Right lobe of liver (tissue), 6 donors: ENCODE results near the gene CREM. TPM values are rescaled to one million over a fixed set of nuclear protein-coding genes. Genes with fewer than 3 reads are reported as not detected.

Experiments used
- ATAC-seq, 4 donors: fragments of 200-7000 bp; cut with Tn5 transposase; one replicate each; pipeline ENCODE4 v1.9.1; 2020; ENCODE audit warnings: mild to moderate bottlenecking in 4 of 4, moderate library complexity in 4 of 4
- DNase-seq, 3 donors: peaks; one replicate each; pipeline ENCODE4 v3.0.0-alpha.2; 2020
- H3K27ac ChIP-seq, 3 donors: fragments of 200-600 bp; one replicate each; pipeline ENCODE4 v1.8.0; 2022
- H3K27me3 ChIP-seq, 2 donors: fragments of 200-600 bp; one replicate each; pipeline ENCODE4 v1.8.0; 2022
- H3K36me3 ChIP-seq, 4 donors: fragments of 200-600 bp; sonication (generic) in 1 of 4; one replicate each; pipeline versions ENCODE4 v1.5.1 to v1.8.0; 2017 to 2022; ENCODE audit warnings: control low read depth in 1 of 4
- H3K4me1 ChIP-seq, 4 donors: fragments of 200-600 bp; sonication (generic) in 1 of 4; one replicate each; pipeline versions ENCODE4 v1.5.1 to v1.8.0; 2017 to 2022; ENCODE audit warnings: control low read depth in 1 of 4
- H3K4me3 ChIP-seq, 3 donors: fragments of 200-600 bp; one replicate each; pipeline ENCODE4 v1.8.0; 2022
- H3K9me3 ChIP-seq, 4 donors: fragments of 200-600 bp; sonication (generic) in 1 of 4; one replicate each; pipeline versions ENCODE4 v1.5.1 to v1.8.0; 2017 to 2022; ENCODE audit warnings: control low read depth in 1 of 4
- CTCF ChIP-seq, 4 donors: fragments of 200-600 bp in 3 of 4; fragments of 450-650 bp in 1 of 4; IDR thresholded peaks; one replicate each; pipeline versions ENCODE4 v1.5.1 to v1.8.0; 2016 to 2022; ENCODE audit warnings: antibody characterized with exemption in 4 of 4, mild to moderate bottlenecking in 2 of 4
- POLR2A ChIP-seq: fragments of 450-650 bp; IDR thresholded peaks from one replicate; pipeline ENCODE4 v1.6.1; 2017; ENCODE audit warnings: antibody characterized with exemption, mild to moderate bottlenecking
- WGBS: methylation state at CpG from one replicate; pipeline ENCODE4 v1.1.6; 2018; ENCODE audit warnings: low coverage, low lambda C conversion rate; ENCODE audit not compliant: insufficient coverage; ENCODE audit errors: missing lambda C conversion rate; 5-methylcytosine and 5-hydroxymethylcytosine counted together
- intact Hi-C, 2 donors: fragments of 100-400 bp; cut with DNase I; formaldehyde crosslinking; loops; one replicate each; pipeline versions ENCODE4 v1.11.2 to v1.14.1; 2022
- total RNA-seq, 6 experiments: library from RNA; depleted of rRNA in 2 of 6; stranded (reverse); fragments of >200 nt in 2 of 6; fragmentation: NEBNext Ultra II Directional in 3 of 6; extraction: Animal tissue kit (Norgen Biotek cat#: 25700) in 3 of 6; gene quantifications; one replicate each; pipeline versions ENCODE4 v1.1.0 to v1.2.4, GENCODE V29; 2016 to 2023
- donor health status: DM: no; HTN: yes; CAD: no.
- donor health status: DM: no; HTN: no; CAD: no.
- donor health status: DM: no; HTN: no; CAD: no.
- donor health status: DM: no; HTN: yes; CAD: no.
- donor health status: DM: no; HTN: yes; CAD: no.

CREM gene
- total RNA-seq, 6 experiments from 2014 or later, result 16.3 to 34.1 (median 22.9) TPM

- 12% methylated on average over 4 of the region's 4 CpGs for WGBS
- intact Hi-C loops, result loop anchor here (10.0 kb wide), 2 partner anchors 75 to 95 kb away; partner anchors contain the start of gene CREM (in 1 of the 2)
Observed at GRCh38 chr10:35219891-35220890, 93.5 kb downstream of the CREM start.

GRCh38 chr10:35223016-35223415 lies 96.4 kb downstream of the CREM start:
- H3K27ac ChIP-seq, result no peak overlapping the region
- no peaks in the 10 kb centered on the region for H3K27me3 ChIP-seq
- DNase-seq (no peak), ATAC-seq (no peak)
- peaks cover 0 to 31% (median 6%) of the 10 kb centered on the region in 4 donors for H3K4me1 ChIP-seq
- no peaks in the 10 kb centered on the region for H3K9me3 ChIP-seq
- WGBS, result 80% methylated on average over 1 of the region's 4 CpGs
- intact Hi-C loops, result no loop called here
- TF ChIP-seq CTCF (IDR thresholded peaks at IDR 0.05) (no peak), POLR2A (no peak)
- H3K4me3 ChIP-seq, result no peak overlapping the region
- no peaks in the 10 kb centered on the region for H3K36me3 ChIP-seq

More at GRCh38 chr10:35219891-35220890, 93.5 kb downstream of the CREM start:
- TF ChIP-seq CTCF (IDR thresholded peaks at IDR 0.05), result no peak
- no peak for TF ChIP-seq POLR2A
- H3K9me3 ChIP-seq, result no peaks in the 10 kb centered on the region
- peaks cover 0 to 50% (median 11%) of the 10 kb centered on the region in 4 donors for H3K4me1 ChIP-seq
- peak overlapping the region; percentile 46 to 82 (median 58) for H3K27ac ChIP-seq
- H3K36me3 ChIP-seq, result no peaks in the 10 kb centered on the region
- H3K27me3 ChIP-seq, result no peaks in the 10 kb centered on the region
- DNase-seq (peak; percentile 66 to 89 (median 87)), ATAC-seq (peak; percentile 72 to 85 (median 76))
- H3K4me3 ChIP-seq, result no peak overlapping the region

- peak; percentile 43 to 64 (median 50) for ATAC-seq
- Histone ChIP-seq H3K4me1 (peaks cover 0 to 21% (median 6%) of the 10 kb centered on the region in 4 donors), H3K9me3 (no peaks in the 10 kb centered on the region), H3K27me3 (no peaks in the 10 kb centered on the region), H3K27ac (no peak overlapping the region), H3K4me3 (no peak overlapping the region), H3K36me3 (no peaks in the 10 kb centered on the region)
- WGBS, result 51% methylated on average over 4 of the region's 8 CpGs
- intact Hi-C loops, result no loop called here
- TF ChIP-seq POLR2A, result no peak
- no peak for TF ChIP-seq CTCF (IDR thresholded peaks at IDR 0.05)
- DNase-seq, result peak in 1 of 3 donors; percentile 61
Observed at GRCh38 chr10:35224045-35224740, 97.5 kb downstream of the CREM start.

- Histone ChIP-seq H3K27me3 (no peaks in the 10 kb centered on the region), H3K27ac (no peak overlapping the region), H3K4me1 (peaks cover 0 to 12% (median 3%) of the 10 kb centered on the region in 4 donors), H3K36me3 (no peaks in the 10 kb centered on the region), H3K4me3 (no peak overlapping the region), H3K9me3 (no peaks in the 10 kb centered on the region)
- DNase-seq (no peak), ATAC-seq (no peak)
- TF ChIP-seq CTCF (IDR thresholded peaks at IDR 0.05) (no peak), POLR2A (no peak)
- WGBS, result 53% methylated on average over 5 of the region's 5 CpGs
- intact Hi-C loops, result no loop called here
Observed at GRCh38 chr10:35225204-35225603, 98.6 kb downstream of the CREM start.
